ENCODE results near the gene CELSR1. TPM values are rescaled to one million over a fixed set of nuclear protein-coding genes. Genes with fewer than 3 reads are reported as not detected.

CELSR1 gene
- total RNA-seq: 8.9 TPM
- long read RNA-seq, full-length matches to known transcripts: 4 of 31 reads
- long read RNA-seq, partial matches to known transcripts: 10 of 31 reads
- long read RNA-seq, other reads (novel, unspliced or antisense): 17 of 31 reads

GRCh38 chr22:46537225-46537945 lies at the start of gene CELSR1:
Gene CELSR1 (minus strand): TSS chr22:46537620. CDS start chr22:46537170, 450 bp downstream.
- intact Hi-C loops (cut with micrococcal nuclease): no loop called here
- H3K27me3 ChIP-seq (ENCODE audit: low read depth): peaks cover 72% of the 10 kb centered on the region
- H3K27ac ChIP-seq (replicated peaks): peak within 1 kb of the TSS; percentile 50

GRCh38 chr22:46587061-46587460 lies 49.6 kb upstream of the CELSR1 start:
- DNase-seq: no peak
- intact Hi-C loops (cut with micrococcal nuclease): no loop called here
- Histone ChIP-seq H3K36me3 (no peaks in the 10 kb centered on the region), H3K4me3 (peak overlapping the region; percentile 41), H3K27me3 (ENCODE audit: low read depth) (no peaks in the 10 kb centered on the region), H3K9me3 (replicated peaks) (no peaks in the 10 kb centered on the region), H3K27ac (replicated peaks) (peak overlapping the region; percentile 94), H3K4me1 (peaks cover 96% of the 10 kb centered on the region)
- no peak for TF ChIP-seq CTCF (IDR thresholded peaks at IDR 0.05; ENCODE audit: borderline replicate concordance)

More at GRCh38 chr22:46537225-46537945, at the start of gene CELSR1:
- Histone ChIP-seq H3K4me1 (peaks cover 22% of the 10 kb centered on the region), H3K9me3 (replicated peaks) (no peaks in the 10 kb centered on the region), H3K4me3 (peak within 1 kb of the TSS; percentile 70), H3K36me3 (no peaks in the 10 kb centered on the region)
- no peak for TF ChIP-seq CTCF (IDR thresholded peaks at IDR 0.05; ENCODE audit: borderline replicate concordance)
- DNase-seq: peak; percentile 28

GRCh38 chr22:46586531-46587011 lies 49.2 kb upstream of the CELSR1 start:
- no peak for DNase-seq
- intact Hi-C loops (cut with micrococcal nuclease): no loop called here
- Histone ChIP-seq H3K27me3 (ENCODE audit: low read depth) (no peaks in the 10 kb centered on the region), H3K4me3 (no peak overlapping the region), H3K4me1 (peaks cover 96% of the 10 kb centered on the region), H3K9me3 (replicated peaks) (no peaks in the 10 kb centered on the region), H3K36me3 (no peaks in the 10 kb centered on the region), H3K27ac (replicated peaks) (peak overlapping the region; percentile 94)
- TF ChIP-seq CTCF (IDR thresholded peaks at IDR 0.05; ENCODE audit: borderline replicate concordance): no peak

GRCh38 chr22:46586123-46586519 lies 48.7 kb upstream of the CELSR1 start:
- H3K36me3 ChIP-seq: no peaks in the 10 kb centered on the region
- H3K4me1 ChIP-seq: peaks cover 96% of the 10 kb centered on the region
- H3K9me3 ChIP-seq (replicated peaks): no peaks in the 10 kb centered on the region
- no peaks in the 10 kb centered on the region for H3K27me3 ChIP-seq (ENCODE audit: low read depth)
- H3K4me3 ChIP-seq: no peak overlapping the region
- intact Hi-C loops (cut with micrococcal nuclease): no loop called here
- peak overlapping the region; percentile 94 for H3K27ac ChIP-seq (replicated peaks)
- DNase-seq: no peak
- no peak for TF ChIP-seq CTCF (IDR thresholded peaks at IDR 0.05; ENCODE audit: borderline replicate concordance)

GRCh38 chr22:46585340-46586122 lies 48.1 kb upstream of the CELSR1 start:
- H3K4me1 ChIP-seq: peaks cover 96% of the 10 kb centered on the region
- H3K27ac ChIP-seq (replicated peaks): peak overlapping the region; percentile 94

More at GRCh38 chr22:46585340-46586122, 48.1 kb upstream of the CELSR1 start:
- TF ChIP-seq CTCF (IDR thresholded peaks at IDR 0.05; ENCODE audit: borderline replicate concordance): no peak
- no peak overlapping the region for H3K4me3 ChIP-seq
- no peaks in the 10 kb centered on the region for H3K9me3 ChIP-seq (replicated peaks)
- no peaks in the 10 kb centered on the region for H3K36me3 ChIP-seq
- DNase-seq: no peak
- intact Hi-C loops (cut with micrococcal nuclease): no loop called here
- H3K27me3 ChIP-seq (ENCODE audit: low read depth): no peaks in the 10 kb centered on the region
